Body of pancreas (tissue), 4 donors: ENCODE measurements around the gene GLT8D1. TPM values are rescaled to one million over a fixed set of nuclear protein-coding genes. Genes with fewer than 3 reads are reported as not detected.
A peak's percentile ranks its signal among the peaks of the same experiment; 100 is the strongest.

ENCODE experiments used
- ATAC-seq: fragments of 150-250 bp; one replicate; pipeline ENCODE4 v1.9.1; 2016
- DNase-seq, 4 donors: peaks; one replicate each; pipeline ENCODE4 v3.0.0-alpha.2; 2019
- H3K27ac ChIP-seq, 4 donors: fragments of 200-600 bp; sonication (generic); 1 replicate in 3 of 4; 2 replicates in 1 of 4; pipeline versions ENCODE4 v1.5.1 to v1.6.1; 2016 to 2019; ENCODE audit warnings: mild to moderate bottlenecking in 1 of 4, mixed read lengths in 1 of 4, moderate library complexity in 1 of 4
- H3K27me3 ChIP-seq, 2 donors: fragments of 200-600 bp; sonication (generic); one replicate each; pipeline ENCODE4 v1.6.0; 2016; ENCODE audit warnings: mild to moderate bottlenecking in 1 of 2
- H3K36me3 ChIP-seq, 2 donors: fragments of 200-600 bp; sonication (generic); replicated peaks in 1 of 2; 2 replicates each; pipeline ENCODE4 v1.5.1; 2016; ENCODE audit warnings: low read depth in 2 of 2; ENCODE audit not compliant: insufficient read depth in 1 of 2
- H3K4me1 ChIP-seq: fragments of 200-600 bp; sonication (generic); one replicate; pipeline ENCODE4 v1.6.0; 2016
- H3K4me3 ChIP-seq, 2 donors: fragments of 200-600 bp; sonication (generic); 1 replicate in 1 of 2; 2 replicates in 1 of 2; pipeline ENCODE4 v1.5.1; 2016 to 2019
- H3K9me3 ChIP-seq, 3 donors: fragments of 200-600 bp; sonication (generic); 1 replicate in 2 of 3; 2 replicates in 1 of 3; pipeline ENCODE4 v1.5.1; 2016
- POLR2A ChIP-seq, 3 donors: fragments of 450-650 bp; IDR thresholded peaks; one replicate each; pipeline ENCODE4 v1.6.1; 2016; ENCODE audit warnings: antibody characterized with exemption in 3 of 3, mild to moderate bottlenecking in 2 of 3
- WGBS, 2 donors: methylation state at CpG; one replicate each; pipeline ENCODE4 v1.1.5; 2017; 5-methylcytosine and 5-hydroxymethylcytosine counted together
- intact Hi-C: fragments of 100-400 bp; cut with DNase I; formaldehyde crosslinking; loops from one replicate; pipeline ENCODE4 v1.15.1; 2023
- small RNA-seq: library from RNA; depleted of rRNA; stranded (forward); fragments of <200 nt; gene quantifications from one replicate; pipeline ENCODE3, GENCODE V24; 2016
- total RNA-seq, 2 donors: library from RNA; depleted of rRNA; stranded (reverse); fragments of >200 nt; gene quantifications; one replicate each; pipeline ENCODE4 v1.1.0, GENCODE V29; 2016
- TF ChIP-seq, protein P1 (sequence below), 7 experiments: fragments of 450-650 bp in 4 of 7; fragments of 200-600 bp in 3 of 7; sonication (generic) in 3 of 7; IDR thresholded peaks; one replicate each; pipeline ENCODE4 v1.5.1; 2016 to 2019; ENCODE audit warnings: antibody characterized with exemption in 7 of 7

The GLT8D1 gene
- total RNA-seq, 2 donors from 2014 or later = 43.8 to 92.0 TPM

DNA sequence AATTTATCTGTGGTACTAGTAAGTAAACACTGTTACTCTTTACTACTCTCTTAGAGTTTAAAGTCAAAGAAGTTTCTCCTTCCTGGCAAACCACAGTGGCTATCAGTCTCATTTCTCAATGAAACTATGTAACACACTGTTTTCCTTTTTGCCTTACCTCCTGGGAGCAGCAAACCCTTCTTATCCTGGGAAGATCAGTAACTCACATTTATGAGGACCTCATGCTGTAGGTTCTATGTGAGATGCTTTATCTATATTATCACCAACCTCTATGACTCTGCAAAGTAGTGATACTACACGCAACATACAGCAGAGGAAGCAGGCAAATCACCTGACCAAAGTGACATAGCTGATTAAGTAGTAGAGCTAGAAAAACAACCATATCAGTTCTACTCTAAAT lies 55.2 kb downstream of the GLT8D1 start:
- Histone ChIP-seq H3K36me3 (peaks cover 0 to 34% of the 10 kb centered on the region in 2 donors), H3K27ac (no peak overlapping the region), H3K27me3 (no peaks in the 10 kb centered on the region), H3K9me3 (no peaks in the 10 kb centered on the region), H3K4me3 (no peak overlapping the region), H3K4me1 (no peaks in the 10 kb centered on the region)
- WGBS, 2 donors = 84 to 88% methylated on average over 1 of the region's 1 CpG
- TF ChIP-seq POLR2A (IDR thresholded peaks at IDR 0.05) = no peak
- TF ChIP-seq, protein P1, sequence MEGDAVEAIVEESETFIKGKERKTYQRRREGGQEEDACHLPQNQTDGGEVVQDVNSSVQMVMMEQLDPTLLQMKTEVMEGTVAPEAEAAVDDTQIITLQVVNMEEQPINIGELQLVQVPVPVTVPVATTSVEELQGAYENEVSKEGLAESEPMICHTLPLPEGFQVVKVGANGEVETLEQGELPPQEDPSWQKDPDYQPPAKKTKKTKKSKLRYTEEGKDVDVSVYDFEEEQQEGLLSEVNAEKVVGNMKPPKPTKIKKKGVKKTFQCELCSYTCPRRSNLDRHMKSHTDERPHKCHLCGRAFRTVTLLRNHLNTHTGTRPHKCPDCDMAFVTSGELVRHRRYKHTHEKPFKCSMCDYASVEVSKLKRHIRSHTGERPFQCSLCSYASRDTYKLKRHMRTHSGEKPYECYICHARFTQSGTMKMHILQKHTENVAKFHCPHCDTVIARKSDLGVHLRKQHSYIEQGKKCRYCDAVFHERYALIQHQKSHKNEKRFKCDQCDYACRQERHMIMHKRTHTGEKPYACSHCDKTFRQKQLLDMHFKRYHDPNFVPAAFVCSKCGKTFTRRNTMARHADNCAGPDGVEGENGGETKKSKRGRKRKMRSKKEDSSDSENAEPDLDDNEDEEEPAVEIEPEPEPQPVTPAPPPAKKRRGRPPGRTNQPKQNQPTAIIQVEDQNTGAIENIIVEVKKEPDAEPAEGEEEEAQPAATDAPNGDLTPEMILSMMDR (IDR thresholded peaks at IDR 0.05) = no peak
- intact Hi-C loops = no loop called here
- DNase-seq = no peak
- ATAC-seq = no peak

DNA sequence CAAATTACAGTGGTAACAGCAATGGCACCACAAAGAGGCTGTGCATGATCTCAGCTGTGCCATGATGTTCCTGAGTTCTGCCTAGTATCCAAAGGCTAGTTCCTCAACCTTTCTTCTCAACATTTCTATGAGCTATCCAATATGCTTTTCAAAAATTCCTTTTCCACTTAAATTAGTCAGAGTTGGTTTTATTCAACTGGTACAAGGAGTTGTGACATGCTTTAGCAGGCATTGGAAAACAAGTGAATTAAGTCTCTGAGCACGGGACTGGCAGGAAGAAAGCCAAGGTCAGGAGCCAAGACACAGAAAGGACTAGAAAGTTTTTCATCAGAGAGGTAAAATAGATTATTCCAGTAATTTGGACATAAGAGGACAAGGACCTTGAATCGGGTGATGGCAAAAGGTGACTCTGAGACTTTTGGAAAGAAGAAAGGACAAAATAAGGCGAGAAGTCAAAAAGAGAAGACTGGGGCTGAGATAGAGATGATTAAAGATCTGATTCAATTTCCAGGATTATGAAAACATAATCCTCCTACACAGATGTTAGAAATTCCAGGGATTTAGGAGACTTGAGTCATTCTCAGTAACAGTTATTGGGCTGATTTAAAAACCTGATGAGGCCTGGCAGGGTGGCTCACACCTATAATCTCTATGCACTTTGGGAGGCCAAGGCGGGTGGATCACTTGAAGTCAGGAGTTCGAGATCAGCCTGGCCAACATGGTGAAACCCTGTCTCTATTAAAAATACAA lies 56.0 kb downstream of the GLT8D1 start:
- ATAC-seq = no peak
- intact Hi-C loops = no loop called here
- 91 to 94% methylated on average over 5 of the region's 5 CpGs for WGBS, 2 donors

DNA sequence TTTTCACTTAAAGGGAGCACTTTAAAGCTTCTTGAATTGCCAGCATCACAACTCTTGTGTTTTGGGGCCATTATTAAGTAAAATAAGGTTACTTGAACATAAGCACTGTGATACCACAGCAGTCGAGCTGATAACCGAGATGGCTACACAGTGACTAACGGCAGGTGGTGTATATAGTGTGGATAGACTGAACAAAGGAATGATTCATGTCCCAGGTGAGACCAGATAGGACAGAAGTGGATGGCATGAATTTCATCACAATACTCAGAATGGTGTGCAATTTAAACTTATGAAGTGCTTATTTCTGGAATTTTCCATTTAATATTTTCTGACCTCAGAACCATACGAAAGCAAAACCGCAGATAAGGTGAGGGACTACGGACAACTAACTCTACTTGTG lies 60.0 kb downstream of the GLT8D1 start:
- Histone ChIP-seq H3K4me3 (no peak overlapping the region), H3K4me1 (peaks cover 12% of the 10 kb centered on the region), H3K27ac (no peak overlapping the region), H3K9me3 (no peaks in the 10 kb centered on the region), H3K36me3 (peaks cover 2 to 26% of the 10 kb centered on the region in 2 donors), H3K27me3 (no peaks in the 10 kb centered on the region)
- intact Hi-C loops = no loop called here
- ATAC-seq (no peak), DNase-seq (no peak)
- no peak for TF ChIP-seq POLR2A (IDR thresholded peaks at IDR 0.05)
- TF ChIP-seq, protein P1 (IDR thresholded peaks at IDR 0.05) = no peak
- WGBS, 2 donors = 80 to 92% methylated on average over 6 of the region's 6 CpGs

More for the DNA sequence above, 56.0 kb downstream of the GLT8D1 start:
- TF ChIP-seq, protein P1 (IDR thresholded peaks at IDR 0.05) = no peak
- TF ChIP-seq POLR2A (IDR thresholded peaks at IDR 0.05) = no peak
- no peak overlapping the region for H3K4me3 ChIP-seq
- no peaks in the 10 kb centered on the region for H3K9me3 ChIP-seq
- DNase-seq = no peak
- H3K27ac ChIP-seq = peak overlapping the region in 1 of 4 donors; percentile 21
- no peaks in the 10 kb centered on the region for H3K27me3 ChIP-seq
- H3K36me3 ChIP-seq = peaks cover 0 to 33% of the 10 kb centered on the region in 2 donors
- H3K4me1 ChIP-seq = no peaks in the 10 kb centered on the region

Small RNA genes lying within 50 kb of the gene (small RNA-seq; reads per million reads assigned to genes)
- gene AC006254.2 (not detected), gene RF00569 (20,826 reads per million, percentile 100 among the genes with 10 or more reads in this experiment), gene RF01183 (not detected), gene SNORD19 (not detected), gene SNORD19B (not detected), gene SNORD69 (3,704 reads per million, percentile 99 among the genes with 10 or more reads in this experiment)

Other genes with a start within 250 kb of the GLT8D1 start
- gene STAB1, start 210.5 kb downstream of the GLT8D1 start, total RNA-seq = 10 to 100 TPM; 50.4 to 55.3 TPM
- gene NT5DC2, start 171.9 kb downstream of the GLT8D1 start, total RNA-seq = 10 to 100 TPM; 25.4 to 32.4 TPM
- gene UQCC5, start 169.2 kb downstream of the GLT8D1 start, total RNA-seq = 1 to 10 TPM in 1 of 2 donors, under 1 TPM in 1; 0.78 to 7.3 TPM
- gene PBRM1, start 19.9 kb downstream of the GLT8D1 start, total RNA-seq = 10 to 100 TPM; 62.3 to 72.8 TPM
- 100 to 1,000 TPM in 1 of 2 donors, 10 to 100 TPM in 1; 46.2 to 122 TPM for gene GNL3, start 19.8 kb downstream of the GLT8D1 start, total RNA-seq
- 10 to 100 TPM; 33.0 to 59.9 TPM for gene SPCS1, start 315 bp upstream of the GLT8D1 start, total RNA-seq
- gene NEK4, start 65.1 kb upstream of the GLT8D1 start, total RNA-seq = 10 to 100 TPM; 10.1 to 73.2 TPM
- 1 to 10 TPM in 1 of 2 donors, not detected in 1; 4.4 TPM for gene ITIH1, start 71.8 kb upstream of the GLT8D1 start, total RNA-seq
- gene ITIH3, start 89.0 kb upstream of the GLT8D1 start, total RNA-seq = 1 to 10 TPM in 1 of 2 donors, not detected in 1; 1.6 TPM
- 10 to 100 TPM; 60.7 to 86.7 TPM for gene ITIH4, start 124.9 kb upstream of the GLT8D1 start, total RNA-seq
- 1 to 10 TPM in 1 of 2 donors, not detected in 1; 3.9 TPM for gene MUSTN1, start 129.2 kb upstream of the GLT8D1 start, total RNA-seq
- gene STIMATE, start 191.8 kb upstream of the GLT8D1 start, total RNA-seq = 10 to 100 TPM; 13.0 to 63.0 TPM